Measurements from ENCODE around the gene DFFA.

- TF ChIP-seq POLR2AphosphoS5 (IDR thresholded peaks at IDR 0.05), result no peak
- no peak for TF ChIP-seq POLR2A (IDR thresholded peaks at IDR 0.05)
Observed at GRCh38 chr1:10498231-10498630, 25.9 kb upstream of the DFFA start.
